Fibroblast of the aortic adventitia (primary cell): ENCODE results near the gene DAB2IP. TPM values are rescaled to one million over a fixed set of nuclear protein-coding genes. Genes with fewer than 3 reads are reported as not detected.

ENCODE experiments used
- DNase-seq: peaks from one replicate; pipeline ENCODE4 v3.0.0-alpha.2; 2010; ENCODE audit warnings: low read depth
- H3K4me3 ChIP-seq: 2 replicates; pipeline ENCODE4 v1.5.1; 2011; ENCODE audit warnings: low read depth, mild to moderate bottlenecking, control low read depth, low read length, moderate library complexity
- total RNA-seq: library from RNA; depleted of rRNA; stranded (reverse); fragments of >200 nt; gene quantifications from 2 replicates; pipeline ENCODE4 v1.2.3, GENCODE V29; 2012; ENCODE audit warnings: low replicate concordance
- TF ChIP-seq, protein P1 (sequence below): IDR thresholded peaks from 2 replicates; pipeline ENCODE4 v1.5.1; 2011; ENCODE audit warnings: mild to moderate bottlenecking, low read length, control low read depth, inconsistent platforms; ENCODE audit not compliant: insufficient read depth

The DAB2IP gene
- total RNA-seq, 1 donor, result 17.4 TPM

DNA sequence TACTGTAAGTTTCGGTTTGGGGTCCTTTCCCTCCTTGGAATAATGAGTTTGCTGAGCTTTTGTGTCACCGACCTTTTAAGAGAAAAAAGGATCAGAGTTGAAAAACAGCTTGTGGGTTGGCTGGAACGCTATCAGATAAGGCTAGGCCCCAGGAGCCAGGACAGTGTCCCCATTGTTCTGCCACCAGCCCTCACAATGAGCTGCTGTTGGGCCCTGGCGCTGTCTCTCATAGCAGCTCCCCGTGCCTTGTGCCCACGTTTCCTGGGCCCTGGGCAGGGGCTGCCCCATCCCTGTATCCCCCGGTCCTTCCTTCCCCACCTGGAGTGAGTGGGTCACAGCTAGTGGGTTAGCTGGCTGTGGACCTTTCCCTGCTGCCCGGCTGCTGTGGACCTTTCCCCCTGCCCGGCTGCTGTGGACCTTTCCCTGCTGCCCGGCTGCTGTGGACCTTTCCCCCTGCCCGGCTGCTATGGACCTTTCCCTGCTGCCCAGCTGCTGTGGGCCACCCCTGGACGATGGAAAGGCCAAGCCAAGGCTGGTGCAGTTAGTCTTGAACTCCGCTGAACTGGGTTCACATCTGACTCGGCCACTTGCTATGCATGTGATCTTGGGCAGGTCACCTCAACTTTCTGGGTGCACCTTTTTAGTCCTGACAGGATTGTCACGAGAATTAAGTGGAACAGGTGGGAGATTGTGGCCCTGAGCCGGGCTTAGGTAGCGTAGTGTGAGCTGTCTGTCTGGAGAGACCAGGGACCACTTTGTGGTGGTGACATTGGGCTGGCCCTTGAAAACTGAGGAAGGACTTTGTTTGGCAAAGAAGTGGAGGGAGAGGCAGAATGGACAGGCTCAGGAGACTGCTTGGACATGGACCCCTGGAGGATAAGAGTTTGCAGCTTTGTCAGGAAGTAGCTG is 99.5 kb downstream of the DAB2IP start:
- no peak for DNase-seq
- H3K4me3 ChIP-seq, result no peak overlapping the region
- TF ChIP-seq, protein P1, sequence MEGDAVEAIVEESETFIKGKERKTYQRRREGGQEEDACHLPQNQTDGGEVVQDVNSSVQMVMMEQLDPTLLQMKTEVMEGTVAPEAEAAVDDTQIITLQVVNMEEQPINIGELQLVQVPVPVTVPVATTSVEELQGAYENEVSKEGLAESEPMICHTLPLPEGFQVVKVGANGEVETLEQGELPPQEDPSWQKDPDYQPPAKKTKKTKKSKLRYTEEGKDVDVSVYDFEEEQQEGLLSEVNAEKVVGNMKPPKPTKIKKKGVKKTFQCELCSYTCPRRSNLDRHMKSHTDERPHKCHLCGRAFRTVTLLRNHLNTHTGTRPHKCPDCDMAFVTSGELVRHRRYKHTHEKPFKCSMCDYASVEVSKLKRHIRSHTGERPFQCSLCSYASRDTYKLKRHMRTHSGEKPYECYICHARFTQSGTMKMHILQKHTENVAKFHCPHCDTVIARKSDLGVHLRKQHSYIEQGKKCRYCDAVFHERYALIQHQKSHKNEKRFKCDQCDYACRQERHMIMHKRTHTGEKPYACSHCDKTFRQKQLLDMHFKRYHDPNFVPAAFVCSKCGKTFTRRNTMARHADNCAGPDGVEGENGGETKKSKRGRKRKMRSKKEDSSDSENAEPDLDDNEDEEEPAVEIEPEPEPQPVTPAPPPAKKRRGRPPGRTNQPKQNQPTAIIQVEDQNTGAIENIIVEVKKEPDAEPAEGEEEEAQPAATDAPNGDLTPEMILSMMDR, result no peak

GRCh38 chr9:121751686-121752445 is 100.4 kb downstream of the DAB2IP start:
- DNase-seq, result no peak
- no peak overlapping the region for H3K4me3 ChIP-seq
- TF ChIP-seq, protein P1, result no peak

- H3K4me3 ChIP-seq, result no peak overlapping the region
- TF ChIP-seq, protein P1, result no peak
- no peak for DNase-seq
These were observed 101.5 kb downstream of the DAB2IP start for GRCh38 chr9:121752929-121753328.

DNA sequence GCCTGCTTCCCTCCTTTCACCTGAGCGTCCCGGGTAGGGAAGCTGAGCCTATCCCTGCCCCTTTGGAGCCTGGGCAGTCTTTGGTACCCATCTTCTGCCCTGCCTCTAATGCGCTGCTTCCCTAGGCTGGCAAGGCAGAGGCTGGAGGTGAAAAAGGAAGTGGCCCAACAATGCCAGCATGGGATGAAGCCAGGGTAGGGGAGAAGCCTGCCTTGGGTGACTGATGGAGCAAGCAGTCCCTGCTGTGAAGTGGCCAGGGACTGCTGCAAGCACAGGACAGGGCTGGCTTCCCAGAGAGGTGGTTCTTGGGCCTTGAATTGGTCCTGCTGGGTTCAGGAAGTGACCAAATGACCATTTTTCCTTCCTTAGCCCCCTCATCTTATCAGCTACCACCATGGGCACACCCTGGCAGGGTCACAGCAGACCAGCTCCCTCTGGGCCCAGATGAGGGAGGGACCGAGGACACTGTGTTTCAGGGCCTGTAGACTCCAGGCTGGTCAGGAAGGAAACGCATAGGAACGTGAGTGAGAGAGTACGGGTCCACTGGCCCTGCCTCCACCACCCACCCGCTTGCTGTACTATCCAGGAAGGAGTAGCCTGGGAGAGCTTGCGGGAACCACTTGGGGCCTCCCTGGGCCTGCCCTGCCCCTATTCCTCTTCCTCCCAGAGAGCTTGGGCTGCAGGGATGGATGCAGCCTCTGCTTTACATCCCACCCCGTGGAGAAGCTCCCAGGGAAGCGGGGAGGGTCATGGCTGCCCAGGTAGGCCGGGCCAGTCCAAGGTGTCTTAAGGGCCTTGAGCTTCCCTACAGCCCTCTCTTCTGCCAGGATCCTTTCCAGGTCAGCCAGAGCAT is 102.6 kb downstream of the DAB2IP start:
- DNase-seq, result no peak
- TF ChIP-seq, protein P1, result no peak
- H3K4me3 ChIP-seq, result no peak overlapping the region

- TF ChIP-seq, protein P1, result no peak
- DNase-seq, result no peak
- no peak overlapping the region for H3K4me3 ChIP-seq
These were observed 103.4 kb downstream of the DAB2IP start for GRCh38 chr9:121754655-121755436.

GRCh38 chr9:121755581-121755980 is 104.1 kb downstream of the DAB2IP start:
- no peak for DNase-seq
- no peak overlapping the region for H3K4me3 ChIP-seq
- TF ChIP-seq, protein P1, result no peak
